Hepatic stellate cell (primary cell): ENCODE results near the gene SLC45A2.

ENCODE experiments used
- DNase-seq: peaks from one replicate; pipeline ENCODE4 v3.0.0; 2011; ENCODE audit warnings: low spot score

The SLC45A2 gene

DNA sequence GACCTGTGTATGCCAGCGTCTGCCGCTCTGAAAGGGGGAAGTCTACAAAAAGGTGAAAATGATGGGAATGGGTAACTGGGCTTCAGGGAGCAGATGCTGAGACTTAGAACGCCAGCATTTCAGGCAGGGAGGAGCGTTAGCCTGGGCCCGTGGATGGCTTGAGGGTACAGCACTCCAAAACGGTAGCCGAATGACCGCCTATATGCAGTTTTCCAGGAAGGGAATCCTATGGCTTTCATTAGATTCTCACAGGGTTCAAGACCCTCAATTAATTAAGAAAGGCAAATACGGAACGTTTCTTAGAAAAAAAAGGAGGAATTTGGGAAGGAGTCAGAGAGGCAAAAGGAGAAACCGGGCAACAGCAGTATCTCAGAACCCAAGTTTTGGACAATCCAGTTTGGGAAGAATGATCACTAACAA, 22.7 kb upstream of the SLC45A2 start:
- peak; percentile 34 for DNase-seq

- DNase-seq = no peak
Observed at GRCh38 chr5:34005681-34006080, 21.2 kb upstream of the SLC45A2 start.

- no peak for DNase-seq
Observed at GRCh38 chr5:34005211-34005610, 20.7 kb upstream of the SLC45A2 start.

DNA sequence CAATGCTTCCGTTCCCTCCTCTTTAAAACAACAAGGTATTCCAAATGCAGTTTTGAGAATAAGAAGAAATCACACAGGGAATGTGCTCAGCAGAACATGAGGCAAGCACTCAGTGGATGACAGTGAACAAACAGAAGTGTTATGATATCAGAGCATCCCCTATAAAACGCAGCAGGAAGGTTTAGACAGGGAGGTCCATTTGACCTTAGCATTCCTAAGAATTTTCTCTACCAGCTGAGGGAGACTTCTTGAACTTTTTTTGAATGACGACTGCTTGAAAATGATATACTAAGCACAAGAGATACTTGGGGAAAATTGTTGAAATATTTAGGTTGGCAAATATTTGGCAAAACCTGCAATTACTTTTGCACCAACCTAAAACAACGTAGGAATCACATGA, 19.4 kb upstream of the SLC45A2 start:
- DNase-seq = no peak

GRCh38 chr5:34002629-34003328, 18.3 kb upstream of the SLC45A2 start:
- no peak for DNase-seq

DNA sequence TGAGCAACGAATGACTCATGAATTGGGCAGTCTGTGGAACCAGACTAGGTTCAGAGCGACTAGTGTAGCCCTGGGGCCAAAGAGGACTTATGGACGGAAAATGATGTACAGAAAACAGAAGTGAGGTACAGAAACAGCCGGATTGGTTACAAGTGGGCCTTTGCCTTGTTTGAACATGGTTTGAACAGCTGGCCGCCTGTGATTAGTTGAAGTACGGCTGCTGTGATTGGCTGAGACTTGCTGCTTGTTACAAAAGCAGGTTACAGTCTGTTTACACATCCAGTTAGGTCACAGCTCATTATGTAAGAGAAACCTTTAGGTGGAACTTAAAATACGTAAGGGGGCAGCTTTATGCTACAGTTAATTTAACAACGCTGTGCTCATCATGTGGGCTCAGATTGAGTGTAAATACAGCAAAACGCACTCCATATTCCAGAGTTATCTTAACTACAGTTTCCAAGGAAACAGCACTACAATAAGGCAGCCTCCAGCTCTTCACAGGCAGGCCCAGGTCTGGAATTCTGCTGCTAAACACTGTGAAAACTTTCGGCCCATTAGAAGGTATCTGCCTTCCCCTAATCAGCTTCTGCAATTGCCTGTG, 16.8 kb upstream of the SLC45A2 start:
- no peak for DNase-seq

GRCh38 chr5:33999978-34000377, 15.5 kb upstream of the SLC45A2 start:
- DNase-seq = no peak

- peak; percentile 59 for DNase-seq
Observed at GRCh38 chr5:33997331-33997983, 13.0 kb upstream of the SLC45A2 start.

DNA sequence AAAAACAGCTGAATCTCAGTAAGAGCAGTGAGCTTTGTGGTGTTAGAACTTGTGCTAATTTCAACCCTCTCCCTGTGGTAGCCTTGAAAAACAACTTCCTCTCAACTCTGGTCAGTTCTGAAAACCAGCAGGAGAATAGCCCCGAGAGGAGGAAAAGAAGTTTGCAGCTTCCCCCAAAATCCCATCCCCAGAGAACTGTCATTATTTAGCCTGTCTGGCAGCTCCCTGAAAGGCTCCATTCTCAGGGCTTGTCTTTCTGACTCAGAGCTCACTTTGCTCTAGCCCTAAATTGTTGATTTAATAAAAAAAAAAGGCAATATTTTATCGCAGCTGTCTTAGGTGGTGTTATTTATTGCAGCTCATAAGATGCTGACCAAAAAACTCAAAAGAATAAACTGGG, 11.4 kb upstream of the SLC45A2 start:
- no peak for DNase-seq

DNA sequence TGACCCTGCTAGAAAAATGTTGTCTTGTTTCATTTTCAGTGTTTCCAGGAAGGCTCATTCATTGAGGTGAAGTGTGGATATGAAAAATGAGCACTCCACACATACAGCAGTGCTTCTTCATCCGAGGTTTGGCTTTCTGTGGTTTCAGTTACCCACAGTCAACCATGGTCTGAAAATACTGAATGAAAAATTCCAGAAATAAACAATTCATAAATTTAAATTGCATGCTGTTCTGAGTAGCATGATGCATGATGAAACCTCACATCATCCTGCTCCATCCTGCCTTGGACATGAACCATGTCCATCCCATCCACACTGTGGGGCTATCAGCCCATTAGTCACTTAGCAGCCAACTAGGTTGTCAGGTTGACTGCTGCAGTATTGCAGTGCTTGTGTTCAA, 10.4 kb upstream of the SLC45A2 start:
- DNase-seq = peak; percentile 52

DNA sequence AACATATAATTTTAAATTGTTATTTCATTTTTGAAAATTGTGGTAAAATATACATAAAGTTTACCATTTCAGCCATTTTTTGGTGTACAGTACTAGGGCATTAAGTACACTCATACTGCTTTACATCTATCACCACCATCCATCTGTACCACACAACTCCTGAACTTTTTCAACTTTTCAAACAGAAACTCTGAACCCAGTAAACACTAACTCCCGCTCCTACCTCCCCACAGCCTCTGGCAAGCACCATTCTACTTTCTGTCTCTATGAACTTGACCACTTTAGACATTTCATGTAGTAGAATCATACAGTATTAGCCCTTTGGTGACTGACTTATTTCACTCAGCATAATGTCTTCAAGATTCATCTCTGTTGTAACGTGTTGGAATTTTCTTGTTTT, 8.4 kb upstream of the SLC45A2 start:
- DNase-seq = no peak

GRCh38 chr5:33985447-33985846, 954 bp upstream of the SLC45A2 start:
- no peak for DNase-seq

DNA sequence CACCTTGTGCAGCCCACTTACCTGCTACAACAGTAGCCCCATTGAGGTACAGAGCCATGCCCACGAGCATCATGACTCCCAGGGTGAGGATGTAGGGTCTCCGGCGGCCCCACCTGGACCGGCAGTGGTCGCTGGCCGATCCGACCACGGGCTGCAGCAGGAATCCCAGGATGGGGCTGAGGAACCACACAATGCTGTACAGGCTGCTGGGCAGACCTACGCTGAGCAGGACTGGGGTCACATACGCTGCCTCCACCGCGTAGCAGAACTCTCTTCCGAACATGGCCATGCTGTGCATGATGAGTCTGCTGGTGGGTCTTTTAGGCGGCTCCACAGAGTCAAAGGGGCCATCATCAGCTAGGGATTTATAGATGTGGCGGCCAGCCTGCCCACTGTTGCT, 315 bp downstream of the SLC45A2 start:
- DNase-seq = no peak

- no peak for DNase-seq
Observed at GRCh38 chr5:33981408-33982162, 2.9 kb downstream of the SLC45A2 start.

GRCh38 chr5:33980030-33980429, 4.5 kb downstream of the SLC45A2 start:
- DNase-seq = no peak

GRCh38 chr5:33978306-33978705, 6.2 kb downstream of the SLC45A2 start:
- DNase-seq = no peak

GRCh38 chr5:33976307-33976706, 8.2 kb downstream of the SLC45A2 start:
- DNase-seq = no peak

DNA sequence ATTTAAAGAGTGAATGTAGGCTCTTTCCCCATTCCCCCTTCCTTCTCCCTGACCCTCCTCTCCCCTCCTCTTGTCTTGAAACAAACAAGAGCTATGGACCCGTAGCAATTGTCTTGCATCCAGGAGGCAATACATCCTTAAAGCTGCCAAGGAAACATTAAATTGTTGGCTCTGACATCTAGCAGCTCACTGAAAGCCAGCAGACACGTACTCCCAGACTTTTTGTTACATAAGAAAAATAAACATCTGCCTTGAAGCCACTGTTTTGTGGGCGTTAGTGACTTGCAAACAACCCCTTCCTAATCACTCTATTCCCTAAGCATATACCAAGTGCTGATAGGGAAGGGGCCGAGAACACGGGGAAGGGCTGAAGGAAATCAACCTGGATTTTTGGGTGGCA, 8.6 kb downstream of the SLC45A2 start:
- DNase-seq = no peak

DNA sequence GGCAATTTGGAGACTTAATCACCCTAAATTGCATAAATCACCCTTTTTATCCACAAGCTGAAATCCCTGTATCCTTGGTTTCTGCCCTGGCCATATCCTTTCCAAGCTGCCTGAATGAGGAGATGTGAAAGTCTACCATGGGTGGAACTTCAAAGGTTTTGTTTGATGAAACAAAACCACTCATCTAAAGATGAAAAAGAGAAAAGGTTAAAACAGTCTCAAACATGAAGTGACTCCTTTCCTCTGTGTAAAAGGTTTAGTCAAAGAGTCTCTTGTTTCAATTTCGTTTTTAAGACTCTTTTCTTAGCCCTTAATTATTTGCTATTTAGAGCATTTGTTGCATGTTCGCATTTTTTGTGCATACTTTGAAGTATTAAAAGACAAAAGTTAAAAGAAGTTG, 11.2 kb downstream of the SLC45A2 start:
- DNase-seq = no peak

DNA sequence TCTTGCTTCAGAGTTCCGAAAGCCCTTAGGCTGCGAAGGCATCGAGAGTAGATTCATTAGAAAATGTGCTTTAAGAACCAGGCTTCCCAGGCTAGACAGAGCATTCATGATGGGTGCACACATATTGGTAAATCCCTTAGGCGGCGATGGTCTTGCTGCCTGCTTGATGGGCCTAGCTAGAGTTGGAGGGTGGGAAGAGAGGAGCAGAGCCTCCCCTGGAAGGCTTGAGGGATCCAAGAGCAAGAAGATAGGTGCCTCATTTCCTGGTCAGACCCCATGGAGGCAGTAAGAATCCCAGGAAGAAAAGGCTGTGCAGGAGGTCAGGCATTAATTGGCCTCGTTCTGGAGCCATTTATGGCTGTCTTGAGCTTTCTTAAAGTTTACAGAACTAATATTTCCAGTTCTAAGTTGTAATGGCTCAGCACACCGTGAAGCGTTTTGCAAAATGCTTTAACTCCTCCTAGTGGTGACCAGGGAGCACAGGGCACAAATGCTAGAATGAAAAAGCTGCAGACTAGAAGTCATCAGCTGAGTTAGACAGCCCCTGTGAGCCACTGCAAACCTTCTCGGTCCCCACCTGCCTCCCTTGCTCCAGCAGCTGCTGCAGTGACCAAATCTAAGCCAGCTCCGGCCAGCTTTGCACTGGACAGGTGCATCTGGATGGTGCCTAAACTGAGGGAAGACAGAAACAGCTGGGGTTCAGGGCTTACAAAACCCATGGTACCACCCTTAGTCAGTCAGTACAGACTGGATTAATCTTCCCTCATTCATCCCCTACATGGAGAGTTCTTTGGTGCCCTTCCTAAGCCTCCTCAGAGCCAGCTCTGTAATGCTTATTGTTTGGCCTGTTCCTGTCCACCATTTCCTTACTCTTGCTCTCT, 14.7 kb downstream of the SLC45A2 start:
- DNase-seq = peak; percentile 70

GRCh38 chr5:33968211-33969005, 16.1 kb downstream of the SLC45A2 start:
- no peak for DNase-seq
